MCF 10A (cell line): ENCODE results near the gene MYO1D. TPM values are rescaled to one million over a fixed set of nuclear protein-coding genes. Genes with fewer than 3 reads are reported as not detected.
A peak's percentile ranks its signal among the peaks of the same experiment; 100 is the strongest.
"Not testable (repeated sequence)": the region's sequence is repeated elsewhere in the genome, so short reads cannot be mapped to it uniquely, and the experiment has no call there.

Experiments used
- BruUV-seq: library from RNA; stranded (reverse); fragments of 400-500 nt; replicated peaks from 2 replicates; lab custom pipeline; 2021; lab: Mats Ljungman, UMichigan
- CTCF ChIA-PET: fragments of 300-600 bp; sonication (Branson Sonifier 250); formaldehyde crosslinking; extraction: SDS; loops from one replicate; lab custom pipeline; 2021; ENCODE audit warnings: antibody characterized with exemption, inconsistent platforms; lab: Yijun Ruan, JAX
- POLR2A ChIA-PET: fragments of 300-600, 350-650 bp; sonication (Branson Sonifier 250); formaldehyde crosslinking; extraction: SDS; loops from one replicate; lab custom pipeline; 2020; ENCODE audit warnings: antibody characterized with exemption, inconsistent platforms; lab: Yijun Ruan, JAX
- DNase-seq: peaks from one replicate; pipeline ENCODE4 v3.0.0-alpha.2; 2018; ENCODE audit not compliant: unreplicated experiment
- H3K27ac Mint-ChIP-seq: one replicate; pipeline ENCODE4 v1.8.0; 2022; ENCODE audit warnings: mild to moderate bottlenecking, low read depth, mixed read lengths; ENCODE audit not compliant: unreplicated experiment
- H3K27me3 Mint-ChIP-seq: one replicate; pipeline ENCODE4 v1.8.0; 2022; ENCODE audit warnings: mixed read lengths; ENCODE audit not compliant: insufficient read depth, unreplicated experiment
- H3K36me3 Mint-ChIP-seq: one replicate; pipeline ENCODE4 v1.8.0; 2022; ENCODE audit warnings: mild to moderate bottlenecking, moderate library complexity, mixed read lengths; ENCODE audit not compliant: insufficient read depth, unreplicated experiment
- H3K4me1 Mint-ChIP-seq: one replicate; pipeline ENCODE4 v1.8.0; 2022; ENCODE audit warnings: mixed read lengths; ENCODE audit not compliant: insufficient read depth, unreplicated experiment
- H3K4me3 Mint-ChIP-seq: one replicate; pipeline ENCODE4 v1.8.0; 2022; ENCODE audit warnings: mild to moderate bottlenecking, moderate library complexity, mixed read lengths; ENCODE audit not compliant: unreplicated experiment
- H3K9me3 Mint-ChIP-seq: one replicate; pipeline ENCODE4 v1.8.0; 2022; ENCODE audit warnings: mixed read lengths; ENCODE audit not compliant: unreplicated experiment
- intact Hi-C: fragments of 100-400 bp; cut with micrococcal nuclease; formaldehyde crosslinking; loops from 2 replicates; pipeline ENCODE4 v1.14.1; 2022
- total RNA-seq: library from RNA; stranded (reverse); gene quantifications from 2 replicates; pipeline ENCODE4 v1.2.3, GENCODE V29; 2022
- TF ChIP-seq, protein P1 (sequence below): fragments of 200-600 bp; IDR thresholded peaks from one replicate; pipeline ENCODE4 v1.8.0; 2022; ENCODE audit warnings: antibody characterized with exemption, mild to moderate bottlenecking; ENCODE audit not compliant: unreplicated experiment

The MYO1D gene
- total RNA-seq, 1 experiment from 2014 or later, result 30.5 TPM

DNA sequence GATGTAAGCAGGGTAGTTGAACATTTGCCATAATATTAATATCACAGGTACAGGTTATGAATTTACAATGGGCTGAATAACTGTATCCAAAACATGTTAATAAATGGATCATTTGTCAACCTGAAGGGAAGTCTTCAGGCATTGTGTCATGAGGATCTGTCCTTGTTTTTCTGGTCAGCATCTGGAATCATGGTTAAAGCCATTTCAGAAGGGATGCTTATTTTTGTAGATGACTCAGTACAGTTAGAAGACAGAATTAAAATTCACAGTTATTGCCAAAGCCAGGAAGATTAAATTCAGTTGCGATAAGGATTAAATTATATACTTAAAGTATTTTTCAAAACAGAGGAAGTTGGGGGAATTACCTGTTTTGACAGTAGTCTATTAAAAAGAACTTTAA lies 424.6 kb downstream of the MYO1D start:
- intact Hi-C loops, result no loop called here
- Mint-ChIP-seq H3K27ac (peak overlapping the region; percentile 4), H3K4me3 (no peak overlapping the region)

DNA sequence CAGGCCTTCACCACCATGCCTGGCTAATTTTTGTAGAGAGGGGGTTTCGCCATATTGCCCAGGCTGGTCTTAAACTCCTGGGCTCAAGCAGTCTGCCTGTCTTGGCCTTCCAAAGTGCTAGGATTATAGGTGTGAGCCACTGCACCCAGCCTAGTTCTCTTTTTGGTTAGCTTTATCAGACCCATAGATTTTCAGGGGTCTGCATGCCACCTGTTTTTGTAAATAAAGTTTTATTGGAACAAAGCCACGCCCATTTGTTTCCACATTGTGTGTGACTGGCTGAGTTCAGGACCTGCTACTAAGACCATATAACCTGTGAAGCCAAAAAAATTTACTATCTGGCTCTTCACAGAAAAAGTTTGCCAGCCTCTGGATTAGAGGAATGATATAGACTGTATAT lies 425.0 kb downstream of the MYO1D start:
- Mint-ChIP-seq H3K4me1 (peaks cover 5% of the 10 kb centered on the region), H3K27ac (no peak overlapping the region), H3K36me3 (peaks cover 95% of the 10 kb centered on the region), H3K4me3 (no peak overlapping the region), H3K27me3 (no peaks in the 10 kb centered on the region), H3K9me3 (no peaks in the 10 kb centered on the region)
- no TSS peak for BruUV-seq
- ChIA-PET POLR2A (no interaction called here), CTCF (interaction anchor here (0.7 to 1.5 kb wide), 2 partner anchors 10 to 1722 kb away, joined by 4 to 7 read pairs; no protein-coding TSS in a partner anchor)
- intact Hi-C loops, result no loop called here
- no peak for DNase-seq
- TF ChIP-seq, protein P1, sequence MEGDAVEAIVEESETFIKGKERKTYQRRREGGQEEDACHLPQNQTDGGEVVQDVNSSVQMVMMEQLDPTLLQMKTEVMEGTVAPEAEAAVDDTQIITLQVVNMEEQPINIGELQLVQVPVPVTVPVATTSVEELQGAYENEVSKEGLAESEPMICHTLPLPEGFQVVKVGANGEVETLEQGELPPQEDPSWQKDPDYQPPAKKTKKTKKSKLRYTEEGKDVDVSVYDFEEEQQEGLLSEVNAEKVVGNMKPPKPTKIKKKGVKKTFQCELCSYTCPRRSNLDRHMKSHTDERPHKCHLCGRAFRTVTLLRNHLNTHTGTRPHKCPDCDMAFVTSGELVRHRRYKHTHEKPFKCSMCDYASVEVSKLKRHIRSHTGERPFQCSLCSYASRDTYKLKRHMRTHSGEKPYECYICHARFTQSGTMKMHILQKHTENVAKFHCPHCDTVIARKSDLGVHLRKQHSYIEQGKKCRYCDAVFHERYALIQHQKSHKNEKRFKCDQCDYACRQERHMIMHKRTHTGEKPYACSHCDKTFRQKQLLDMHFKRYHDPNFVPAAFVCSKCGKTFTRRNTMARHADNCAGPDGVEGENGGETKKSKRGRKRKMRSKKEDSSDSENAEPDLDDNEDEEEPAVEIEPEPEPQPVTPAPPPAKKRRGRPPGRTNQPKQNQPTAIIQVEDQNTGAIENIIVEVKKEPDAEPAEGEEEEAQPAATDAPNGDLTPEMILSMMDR, result no peak

More for the DNA sequence above, 424.6 kb downstream of the MYO1D start:
- DNase-seq, result no peak
- ChIA-PET CTCF (interaction anchor here (0.7 to 2.4 kb wide), 3 partner anchors 10 to 1722 kb away, joined by 4 to 15 read pairs (median 7); no protein-coding TSS in a partner anchor), POLR2A (interaction anchor here (1.5 kb wide), 1 partner anchor 8 kb away, joined by 3 read pairs; the partner anchor contains the start of gene PSMD11)
- Mint-ChIP-seq H3K36me3 (peaks cover 95% of the 10 kb centered on the region), H3K4me1 (peaks cover 1% of the 10 kb centered on the region), H3K9me3 (no peaks in the 10 kb centered on the region), H3K27me3 (no peaks in the 10 kb centered on the region)
- TF ChIP-seq, protein P1, result no peak
- BruUV-seq, result no TSS peak

DNA sequence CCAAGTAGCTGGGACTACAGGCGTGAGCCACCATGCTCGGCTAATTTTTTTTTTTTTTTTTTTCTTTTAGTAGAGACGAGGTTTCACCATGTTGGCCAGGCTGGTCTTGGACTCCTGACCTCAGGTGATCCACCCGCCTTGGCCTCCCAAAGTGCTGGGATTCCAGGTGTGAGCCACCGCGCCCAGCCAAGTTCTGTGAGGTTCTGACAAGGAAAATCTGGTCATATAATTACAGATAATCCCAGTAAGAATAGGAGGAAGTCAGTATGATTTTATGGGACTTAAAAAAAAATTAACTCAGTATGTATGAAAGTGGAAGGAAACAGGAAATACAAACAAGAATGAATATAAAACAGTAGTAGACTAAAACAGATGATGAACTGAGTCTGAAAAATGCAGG lies 426.5 kb downstream of the MYO1D start:
- BruUV-seq, intact Hi-C loops, DNase-seq, POLR2A ChIA-PET, H3K9me3 Mint-ChIP-seq, H3K4me3 Mint-ChIP-seq, H3K27me3 Mint-ChIP-seq: not testable (repeated sequence)
- peaks cover 90% of the 10 kb centered on the region for H3K36me3 Mint-ChIP-seq
- CTCF ChIA-PET, result interaction anchor here (0.7 kb wide), 1 partner anchor 16 kb away, joined by 5 read pairs; no protein-coding TSS in a partner anchor
- H3K27ac Mint-ChIP-seq, result peak overlapping the region; percentile 46
- H3K4me1 Mint-ChIP-seq, result peaks cover 18% of the 10 kb centered on the region

DNA sequence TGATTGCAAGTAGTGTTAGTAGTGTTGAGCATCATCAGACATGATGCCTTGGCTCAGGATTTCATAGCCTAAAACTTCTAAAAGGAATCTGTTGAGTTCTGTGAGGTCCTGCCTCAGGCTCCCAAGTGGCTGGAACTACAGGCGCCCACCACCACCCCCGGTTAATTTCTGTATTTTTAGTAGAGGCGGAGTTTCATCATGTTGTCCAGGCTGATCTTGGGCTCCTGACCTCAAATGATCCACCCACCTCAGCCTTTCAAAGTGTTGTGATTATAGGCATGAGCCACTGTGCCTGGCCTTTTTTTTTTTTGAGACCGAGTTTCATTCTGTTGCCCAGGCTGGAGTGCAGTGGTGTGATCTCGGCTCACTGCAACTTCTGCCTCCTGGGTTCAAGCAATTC lies 427.0 kb downstream of the MYO1D start:
- intact Hi-C loops, result loop anchor here (10.0 kb wide), 1 partner anchor 95 kb away; the partner anchor contains the start of gene ZNF207
- no peak overlapping the region for H3K27ac Mint-ChIP-seq
- peaks cover 90% of the 10 kb centered on the region for H3K36me3 Mint-ChIP-seq
- H3K4me1 Mint-ChIP-seq, result peaks cover 19% of the 10 kb centered on the region
- POLR2A ChIA-PET, result interaction anchor here (0.6 to 1.2 kb wide), 2 partner anchors 12 to 40 kb away, joined by 3 read pairs; no protein-coding TSS in a partner anchor
- CTCF ChIA-PET, result interaction anchor here (0.7 to 1.2 kb wide), 3 partner anchors 17 to 599 kb away, joined by 3 to 5 read pairs (median 3); no protein-coding TSS in a partner anchor
- no peak for DNase-seq
- no peaks in the 10 kb centered on the region for H3K9me3 Mint-ChIP-seq
- no peak overlapping the region for H3K4me3 Mint-ChIP-seq
- H3K27me3 Mint-ChIP-seq, result no peaks in the 10 kb centered on the region
- no TSS peak for BruUV-seq
- TF ChIP-seq, protein P1, result no peak
